ENCODE results near the gene GIPR.

GIPR gene

GRCh38 chr19:45701676-45702075 is 33.7 kb downstream of the GIPR start:
- peaks cover 28 to 40% of the 10 kb centered on the region in 2 experiments; a peak in 2 of 3 replicates for H3K36me3 ChIP-seq (ENCODE audit: control insufficient read depth in 2 of 2, insufficient read depth in 1 of 2, low read length in 2 of 2)
- TF ChIP-seq ZNF10 (tag by site-specific recombination; IDR thresholded peaks at IDR 0.05) (peak; percentile 58; the same call in 1 of the 2 replicates), TSHZ1 (tag by site-specific recombination; IDR thresholded peaks at IDR 0.05; ENCODE audit: borderline replicate concordance) (no peak), ZXDB (tag by site-specific recombination; IDR thresholded peaks at IDR 0.05) (no peak), SP7 (tag by site-specific recombination; IDR thresholded peaks at IDR 0.05) (no peak)
- H3K27ac ChIP-seq (ENCODE audit: extremely low read depth, low read depth, low read length), result no peak overlapping the region
- CTCF ChIA-PET, result interaction anchor here (8.2 kb wide), 1 partner anchor 8 kb away, joined by 65 read pairs; the partner anchor contains the start of genes QPCTL and SNRPD2
- POLR2A ChIA-PET, result interaction anchor here (0.7 to 3.5 kb wide), 5 partner anchors 9 to 118 kb away, joined by 3 to 14 read pairs (median 6); partner anchors contain the start of genes FBXO46, QPCTL and SNRPD2
- no peaks in the 10 kb centered on the region for H3K4me1 ChIP-seq (ENCODE audit: control insufficient read depth, insufficient read depth, low read length)
- no peaks in the 10 kb centered on the region for H3K9me3 ChIP-seq (ENCODE audit: control insufficient read depth, insufficient read depth, low read depth, low read length)
- no peak overlapping the region for H3K4me3 ChIP-seq (ENCODE audit: low read depth, low read length)

GRCh38 chr19:45705115-45705514 is 37.1 kb downstream of the GIPR start:
- ChIA-PET CTCF (interaction anchor here (0.7 to 8.2 kb wide), 3 partner anchors 12 to 1250 kb away, joined by 3 to 65 read pairs (median 5); partner anchors contain the start of genes QPCTL and SNRPD2), POLR2A (interaction anchor here (0.9 to 3.5 kb wide), 3 partner anchors 12 to 63 kb away, joined by 3 to 18 read pairs (median 3); partner anchors contain the start of gene SIX5)
- TF ChIP-seq ZNF148 (tag by site-specific recombination; IDR thresholded peaks at IDR 0.05; ENCODE audit: borderline replicate concordance), result no peak
- TF ChIP-seq ZNF837 (tag by site-specific recombination; IDR thresholded peaks at IDR 0.05), result no peak
- no peak for TF ChIP-seq YY2 (tag by site-specific recombination; IDR thresholded peaks at IDR 0.05)
- no peak for TF ChIP-seq ZSCAN23 (tag by site-specific recombination; IDR thresholded peaks at IDR 0.05)
- TF ChIP-seq ZNF221 (tag by site-specific recombination; IDR thresholded peaks at IDR 0.05; ENCODE audit: borderline replicate concordance), result no peak
- TF ChIP-seq ZNF776 (tag by site-specific recombination; IDR thresholded peaks at IDR 0.05; ENCODE audit: borderline replicate concordance), result no peak
- TF ChIP-seq TCF7L2 (IDR thresholded peaks at IDR 0.05; ENCODE audit: borderline replicate concordance, low read depth, low read length), result no peak
- TF ChIP-seq ZBTB44 (tag by site-specific recombination; IDR thresholded peaks at IDR 0.05), result 0 out of 2 replicates have a peak, but pooled peaks have one; percentile 26
- TF ChIP-seq ZNF133 (tag by site-specific recombination; IDR thresholded peaks at IDR 0.05), result no peak
- peak; percentile 68 for TF ChIP-seq GLIS1 (tag by site-specific recombination; IDR thresholded peaks at IDR 0.05)
- no peak for TF ChIP-seq HOXD13 (CRISPR knock-in tag; IDR thresholded peaks at IDR 0.05; ENCODE audit: borderline replicate concordance)
- no peak for TF ChIP-seq ZBTB7A (tag by site-specific recombination; IDR thresholded peaks at IDR 0.05; ENCODE audit: low read depth)
- no peak for TF ChIP-seq ELK4 (IDR thresholded peaks at IDR 0.05; ENCODE audit: borderline replicate concordance, low read depth, low read length)
- no peak for TF ChIP-seq ZNF157 (tag by site-specific recombination; IDR thresholded peaks at IDR 0.05)
- TF ChIP-seq OSR2 (tag by site-specific recombination; IDR thresholded peaks at IDR 0.05), result no peak
- no peak for TF ChIP-seq ZNF16 (tag by site-specific recombination; IDR thresholded peaks at IDR 0.05; ENCODE audit: low read depth)
- TF ChIP-seq HOXA7 (CRISPR knock-in tag; IDR thresholded peaks at IDR 0.05; ENCODE audit: borderline replicate concordance), result no peak
- no peak overlapping the region for H3K27ac ChIP-seq (ENCODE audit: extremely low read depth, low read depth, low read length)
- peaks cover 22 to 30% of the 10 kb centered on the region in 2 experiments; a peak in 2 of 3 replicates for H3K36me3 ChIP-seq (ENCODE audit: control insufficient read depth in 2 of 2, insufficient read depth in 1 of 2, low read length in 2 of 2)
- H3K9me3 ChIP-seq (ENCODE audit: control insufficient read depth, insufficient read depth, low read depth, low read length), result no peaks in the 10 kb centered on the region
- no peak overlapping the region for H3K4me3 ChIP-seq (ENCODE audit: low read depth, low read length)
- H3K4me1 ChIP-seq (ENCODE audit: control insufficient read depth, insufficient read depth, low read length), result no peaks in the 10 kb centered on the region
